Measurements from ENCODE around the gene AKAP6.
"Not testable (repeated sequence)": the region's sequence is repeated elsewhere in the genome, so short reads cannot be mapped to it uniquely, and the experiment has no call there.

AKAP6 gene

DNA sequence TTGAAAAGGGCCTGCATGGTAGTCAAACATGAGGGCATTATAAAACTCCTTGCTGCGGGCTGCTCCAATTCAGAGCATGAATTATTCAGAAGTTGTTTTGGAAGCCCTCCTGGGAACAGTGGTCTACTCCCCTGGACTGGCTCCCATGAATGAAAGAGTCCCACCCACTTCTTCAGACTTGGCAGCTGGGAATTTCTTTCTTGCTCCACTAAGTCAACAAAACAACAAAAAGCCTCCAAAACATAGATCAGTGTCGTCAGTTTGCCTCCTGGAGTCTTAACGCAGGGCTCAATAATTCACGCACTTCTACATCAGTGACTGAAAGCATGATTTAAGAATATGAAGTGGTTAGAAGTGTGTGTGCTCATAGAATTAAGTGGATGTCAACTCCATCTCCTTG, 37.9 kb downstream of the AKAP6 start:
- Histone ChIP-seq H3K4me3 (no peak overlapping the region), H3K27ac (no peak overlapping the region)

DNA sequence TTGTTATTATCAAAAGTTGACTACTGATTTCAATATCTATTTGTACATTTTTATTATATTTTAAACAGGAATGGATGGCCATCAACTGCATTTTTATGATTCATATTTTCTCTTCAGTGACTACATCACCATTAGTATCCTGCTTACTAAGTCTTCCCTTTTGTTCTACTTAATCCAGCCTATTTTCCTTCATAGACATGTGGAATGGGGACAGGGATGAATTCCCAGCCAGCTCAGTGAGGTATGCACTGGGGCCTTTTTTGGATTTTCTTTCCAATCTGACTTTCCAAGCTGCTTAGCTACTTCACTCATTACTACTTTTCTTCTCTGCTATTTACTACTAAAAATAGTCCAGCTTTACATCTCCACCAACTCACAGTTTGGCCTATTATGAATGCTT, 38.4 kb downstream of the AKAP6 start:
- no peak overlapping the region for H3K27ac ChIP-seq
- no peak overlapping the region for H3K4me3 ChIP-seq

DNA sequence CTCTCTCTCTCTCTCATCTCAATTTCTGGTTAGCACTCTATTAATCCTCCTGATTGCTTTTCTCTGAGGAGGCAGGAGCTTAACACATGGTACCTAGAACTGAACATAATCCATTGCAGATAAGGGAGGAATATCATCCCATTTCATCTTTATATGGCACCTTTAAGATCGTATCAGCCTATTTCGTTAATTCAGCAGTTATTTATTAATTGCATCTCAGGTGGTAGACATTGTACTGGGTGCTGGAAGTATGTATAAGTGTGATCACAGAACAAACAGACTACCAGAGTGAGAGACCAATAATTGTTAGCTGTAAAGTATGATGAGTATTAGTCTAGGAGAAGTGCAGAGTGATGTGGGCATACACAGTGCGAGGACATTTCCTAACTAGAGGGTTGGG, 39.0 kb downstream of the AKAP6 start:
- H3K4me3 ChIP-seq = no peak overlapping the region
- no peak overlapping the region for H3K27ac ChIP-seq

DNA sequence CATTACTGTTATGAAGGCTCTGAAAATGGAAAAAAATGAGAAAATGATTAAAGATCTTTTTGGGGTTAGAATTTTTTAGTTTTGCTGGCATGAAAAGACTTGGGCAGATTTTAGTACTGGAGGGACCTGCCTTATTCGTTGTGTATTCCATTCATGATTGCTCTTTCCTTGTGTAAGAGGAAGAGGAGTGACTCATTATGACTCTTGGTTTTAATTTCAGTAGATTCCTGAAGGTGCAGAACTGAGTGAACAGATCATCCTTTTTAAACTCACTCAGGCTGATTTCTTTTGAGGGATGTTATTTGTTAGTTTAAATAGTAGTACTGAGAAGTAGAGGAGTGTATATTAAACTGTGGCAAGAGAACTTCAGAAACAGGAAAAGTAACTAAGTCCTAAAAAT, 41.6 kb downstream of the AKAP6 start:
- H3K27ac ChIP-seq = peak overlapping the region in 1 of 21 experiments; percentile 30
- H3K4me3 ChIP-seq = no peak overlapping the region

- no peak overlapping the region for H3K4me3 ChIP-seq
- peak overlapping the region in 1 of 21 experiments; percentile 36 for H3K27ac ChIP-seq
Measured at GRCh38 chr14:32372154-32372553, 43.1 kb downstream of the AKAP6 start.

GRCh38 chr14:32373174-32373573, 44.1 kb downstream of the AKAP6 start:
- H3K27ac ChIP-seq = peak overlapping the region in 1 of 21 experiments; percentile 51
- not testable (repeated sequence) for H3K4me3 ChIP-seq

DNA sequence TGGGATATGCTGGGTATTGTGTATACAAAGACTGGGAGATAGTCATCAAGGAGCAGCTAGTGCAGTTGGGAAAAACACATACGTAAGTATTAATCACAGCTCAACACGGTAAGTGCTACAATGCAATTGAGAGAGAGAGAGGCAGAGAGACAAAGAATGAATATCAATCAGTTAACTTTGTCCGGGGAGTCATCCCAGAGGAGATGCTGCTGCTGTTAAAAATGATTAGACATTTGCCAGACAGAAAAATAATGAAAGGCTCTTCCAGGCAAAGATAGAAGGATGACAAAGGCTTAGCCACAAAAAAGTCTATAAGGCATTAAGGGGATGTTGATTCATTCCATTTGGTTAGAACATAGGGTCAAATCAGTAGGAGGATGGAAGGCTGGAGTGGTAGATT, 45.1 kb downstream of the AKAP6 start:
- peak overlapping the region in 4 of 21 experiments; percentile 18 to 77 (median 50) for H3K27ac ChIP-seq
- H3K4me3 ChIP-seq = no peak overlapping the region

GRCh38 chr14:32375663-32376062, 46.6 kb downstream of the AKAP6 start:
- no peak overlapping the region for H3K27ac ChIP-seq
- no peak overlapping the region for H3K4me3 ChIP-seq

- Histone ChIP-seq H3K27ac (no peak overlapping the region), H3K4me3 (no peak overlapping the region)
Measured at GRCh38 chr14:32377046-32377646, 48.0 kb downstream of the AKAP6 start.

- Histone ChIP-seq H3K27ac (no peak overlapping the region), H3K4me3 (no peak overlapping the region)
Measured at GRCh38 chr14:32378284-32378683, 49.2 kb downstream of the AKAP6 start.

DNA sequence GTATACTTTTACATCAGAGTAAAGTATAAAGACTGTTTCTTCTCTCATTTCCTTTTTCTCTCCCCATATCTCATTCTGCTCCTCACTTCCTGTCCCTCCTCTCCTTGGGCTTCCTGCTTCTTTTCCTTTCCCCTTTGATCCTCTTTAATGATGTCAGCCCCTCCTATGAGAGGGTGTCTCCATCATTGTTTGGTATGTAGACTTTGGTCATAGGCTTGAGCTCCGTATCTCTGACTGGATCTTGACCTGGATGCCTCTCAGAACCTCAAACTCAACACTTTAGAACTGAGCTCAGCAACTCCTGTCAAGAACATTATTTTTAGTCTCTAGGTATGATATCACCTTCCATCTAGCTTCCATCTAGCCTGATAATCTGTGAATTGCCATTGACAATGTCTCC, 50.3 kb downstream of the AKAP6 start:
- no peak overlapping the region for H3K4me3 ChIP-seq
- no peak overlapping the region for H3K27ac ChIP-seq

- H3K27ac ChIP-seq = no peak overlapping the region
Measured at GRCh38 chr14:32381869-32382268, 52.8 kb downstream of the AKAP6 start.

GRCh38 chr14:32382704-32383103, 53.6 kb downstream of the AKAP6 start:
- Histone ChIP-seq H3K27ac (no peak overlapping the region), H3K4me3 (no peak overlapping the region)

More at GRCh38 chr14:32381869-32382268, 52.8 kb downstream of the AKAP6 start:
- H3K4me3 ChIP-seq = no peak overlapping the region

- no peak overlapping the region for H3K27ac ChIP-seq
- H3K4me3 ChIP-seq = no peak overlapping the region
Measured at GRCh38 chr14:32383364-32384009, 54.4 kb downstream of the AKAP6 start.

DNA sequence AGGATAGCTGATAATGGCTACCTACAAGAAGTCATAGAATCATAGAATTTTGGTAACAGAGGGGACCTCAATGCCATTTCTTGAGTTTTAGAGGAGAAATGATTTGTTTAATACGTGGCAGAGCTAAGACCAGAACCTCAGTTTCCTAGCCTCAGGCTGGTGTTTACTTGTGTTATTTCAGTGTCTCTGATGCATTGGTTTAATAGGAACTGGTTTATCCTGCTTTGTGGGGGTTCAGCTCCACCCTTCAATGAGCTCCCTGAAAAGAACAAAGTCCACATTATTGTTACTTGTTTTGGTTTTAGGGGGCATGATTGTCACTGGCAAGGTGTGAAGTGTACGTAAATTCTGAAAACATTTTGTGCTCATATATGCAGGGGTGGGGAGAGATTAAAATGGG, 55.4 kb downstream of the AKAP6 start:
- Histone ChIP-seq H3K4me3 (no peak overlapping the region), H3K27ac (peak overlapping the region in 1 of 21 experiments; percentile 31)

DNA sequence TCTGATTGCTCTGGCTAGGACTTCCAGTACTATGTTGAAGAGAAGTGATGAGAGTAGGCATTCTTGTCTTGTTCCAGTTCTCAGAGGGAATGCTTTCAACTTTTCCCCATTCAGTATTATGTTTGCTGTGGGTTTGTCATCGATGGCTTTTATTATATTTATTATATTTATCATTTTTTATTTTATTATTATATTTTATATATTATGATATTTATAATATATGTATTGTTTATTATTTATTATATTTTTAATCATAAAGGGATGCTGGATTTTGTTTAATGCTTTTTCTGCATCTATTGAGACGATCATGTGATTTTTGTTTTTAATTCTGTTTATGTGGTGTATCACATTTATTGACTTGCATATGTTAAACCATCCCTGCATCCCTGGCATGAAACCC, 58.2 kb downstream of the AKAP6 start:
- not testable (repeated sequence) for H3K4me3 ChIP-seq, H3K27ac ChIP-seq

GRCh38 chr14:32393119-32393518, 64.0 kb downstream of the AKAP6 start:
- H3K4me3 ChIP-seq = no peak overlapping the region
- no peak overlapping the region for H3K27ac ChIP-seq

DNA sequence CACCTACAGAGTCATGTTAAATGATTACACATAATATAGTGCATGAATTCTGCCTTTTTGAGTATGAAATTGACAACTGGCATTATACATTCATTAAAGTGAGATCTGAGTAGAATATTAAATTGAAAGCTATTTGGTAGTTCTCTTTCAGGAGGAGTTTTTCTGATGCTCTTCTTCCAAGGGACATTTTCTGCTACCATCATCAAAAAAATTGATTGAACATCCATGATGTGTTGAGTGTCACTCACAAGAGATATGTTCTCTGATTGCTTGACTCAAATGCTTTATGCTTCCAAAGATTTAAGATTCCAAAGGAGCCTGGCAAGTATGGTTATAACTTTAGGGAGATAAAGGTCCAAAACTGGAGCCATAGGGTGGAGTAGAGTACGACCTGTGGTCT, 64.9 kb downstream of the AKAP6 start:
- Histone ChIP-seq H3K27ac (no peak overlapping the region), H3K4me3 (no peak overlapping the region)

DNA sequence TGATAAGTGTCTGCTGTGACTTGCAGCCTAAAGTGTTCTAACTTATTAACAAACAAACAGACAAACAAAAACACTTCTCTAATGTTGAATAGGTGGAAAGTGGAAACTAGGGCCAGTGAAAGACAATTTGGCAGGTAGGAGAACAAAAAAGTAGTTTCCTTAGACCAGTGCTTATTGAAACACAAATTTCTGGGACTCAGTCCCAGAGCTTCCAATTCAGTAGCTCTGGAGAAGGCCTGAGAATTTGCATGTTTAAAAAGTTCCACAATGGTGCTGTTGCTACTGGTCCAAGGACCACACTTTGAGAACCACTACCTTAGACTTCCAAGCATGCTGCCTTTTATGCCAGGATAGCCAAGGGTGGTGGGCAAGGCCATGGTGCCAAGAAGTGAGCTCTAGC, 67.8 kb downstream of the AKAP6 start:
- Histone ChIP-seq H3K4me3 (no peak overlapping the region), H3K27ac (peak overlapping the region in 1 of 21 experiments; percentile 3)

DNA sequence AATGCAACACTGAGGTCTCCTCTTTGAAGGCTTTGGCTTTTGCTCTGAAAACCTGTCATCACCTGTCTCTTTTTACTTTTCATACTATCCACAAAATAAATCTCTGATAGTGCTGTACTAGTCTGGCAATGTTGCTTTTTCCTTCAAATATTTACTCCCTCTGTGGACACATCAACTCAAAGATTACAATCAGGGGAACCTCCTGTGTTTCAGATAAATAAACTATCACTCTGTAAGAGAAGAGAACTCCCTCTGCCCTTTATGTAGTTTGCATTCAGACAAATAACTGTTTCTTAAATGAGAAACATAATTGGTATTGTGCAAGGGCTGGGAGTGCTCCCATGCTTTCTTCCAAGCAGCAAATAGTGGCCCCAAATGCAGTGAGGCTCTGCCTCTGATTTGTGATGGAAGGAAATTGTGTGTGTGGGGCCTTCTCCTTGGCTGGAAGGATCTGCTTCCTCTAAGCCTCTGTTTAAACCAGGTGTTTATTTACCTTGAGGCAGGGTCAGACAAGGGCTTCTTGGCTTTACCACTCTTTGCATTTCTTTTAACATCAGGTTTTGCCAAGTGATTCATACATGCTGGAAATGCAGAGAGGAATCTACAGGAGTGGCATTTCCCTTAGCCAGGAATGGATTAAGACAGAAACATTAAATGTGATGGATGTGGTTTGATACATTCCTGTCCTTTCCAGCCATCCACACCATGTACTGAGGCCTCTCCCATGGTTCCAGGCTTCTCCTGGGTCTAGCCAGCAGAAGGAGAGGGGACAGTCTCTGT, 69.0 kb downstream of the AKAP6 start:
- Histone ChIP-seq H3K27ac (peak overlapping the region in 7 of 21 experiments; percentile 9 to 56 (median 33)), H3K4me3 (no peak overlapping the region)

DNA sequence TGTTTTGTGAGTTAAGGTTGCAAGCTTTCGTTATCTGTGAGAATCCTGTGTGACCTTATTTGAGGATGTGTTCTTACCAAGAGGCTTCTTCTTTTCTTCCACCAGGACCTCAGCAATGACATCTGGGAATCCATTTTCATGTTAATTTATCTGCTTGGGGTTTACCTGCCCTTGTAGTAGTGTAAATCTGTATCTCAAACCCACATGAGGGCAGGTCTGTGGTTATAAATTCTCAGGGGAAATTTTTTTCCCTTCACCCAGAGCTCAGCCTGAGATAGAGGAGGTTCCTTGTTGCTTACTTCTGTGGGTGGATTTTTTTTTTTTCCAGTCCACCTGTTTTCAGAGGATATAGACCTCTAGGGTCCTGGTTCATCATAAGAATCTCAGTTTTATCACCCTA, 70.8 kb downstream of the AKAP6 start:
- no peak overlapping the region for H3K4me3 ChIP-seq
- no peak overlapping the region for H3K27ac ChIP-seq
